HEK293 (cell line): ENCODE measurements around the gene DNMT3B.
A peak's percentile ranks its signal among the peaks of the same experiment; 100 is the strongest.

Source experiments
- AEBP2 ChIP-seq: fragments of 450-650 bp; formaldehyde crosslinking; IDR thresholded peaks from 2 replicates; pipeline ENCODE4 v1.5.1; 2016; ENCODE audit warnings: missing biosample characterization, missing genetic modification characterization, borderline replicate concordance
- BCL11A ChIP-seq: fragments of 450-650 bp; formaldehyde crosslinking; IDR thresholded peaks from 2 replicates; pipeline ENCODE4 v1.5.1; 2016; ENCODE audit warnings: low read depth, missing biosample characterization, missing genetic modification characterization
- BCL6B ChIP-seq: fragments of 450-650 bp; formaldehyde crosslinking; IDR thresholded peaks from 2 replicates; pipeline ENCODE4 v1.5.1; 2017; ENCODE audit warnings: missing biosample characterization, missing genetic modification characterization
- CTCF ChIP-seq: fragments of 450-650 bp; formaldehyde crosslinking; IDR thresholded peaks from 2 replicates; pipeline ENCODE4 v1.5.1; 2016; ENCODE audit warnings: missing biosample characterization, missing genetic modification characterization
- MYNN ChIP-seq: fragments of 450-650 bp; formaldehyde crosslinking; IDR thresholded peaks from 2 replicates; pipeline ENCODE4 v1.5.1; 2016; ENCODE audit warnings: missing biosample characterization, missing genetic modification characterization, borderline replicate concordance
- PRDM1 ChIP-seq: fragments of 450-650 bp; formaldehyde crosslinking; IDR thresholded peaks from 2 replicates; pipeline ENCODE4; 2016; ENCODE audit warnings: missing biosample characterization, missing genetic modification characterization
- WT1 ChIP-seq: fragments of 450-650 bp; formaldehyde crosslinking; IDR thresholded peaks from 2 replicates; pipeline ENCODE4 v1.5.1; 2016; ENCODE audit warnings: missing biosample characterization, missing genetic modification characterization
- YY2 ChIP-seq: fragments of 450-650 bp; formaldehyde crosslinking; IDR thresholded peaks from 2 replicates; pipeline ENCODE4 v1.5.1; 2016; ENCODE audit warnings: missing biosample characterization, missing genetic modification characterization
- ZBTB21 ChIP-seq: fragments of 450-650 bp; formaldehyde crosslinking; IDR thresholded peaks from 2 replicates; pipeline ENCODE4 v1.5.1; 2017; ENCODE audit warnings: missing biosample characterization, missing genetic modification characterization
- ZEB2 ChIP-seq: fragments of 450-650 bp; formaldehyde crosslinking; IDR thresholded peaks from 2 replicates; pipeline ENCODE4 v1.5.1; 2016; ENCODE audit warnings: missing biosample characterization, missing genetic modification characterization
- ZNF132 ChIP-seq: fragments of 450-650 bp; formaldehyde crosslinking; IDR thresholded peaks from 2 replicates; pipeline ENCODE4 v1.5.1; 2017; ENCODE audit warnings: missing biosample characterization, missing genetic modification characterization, borderline replicate concordance
- ZNF148 ChIP-seq: fragments of 450-650 bp; formaldehyde crosslinking; IDR thresholded peaks from 2 replicates; pipeline ENCODE4 v1.5.0; 2017; ENCODE audit warnings: missing biosample characterization, missing genetic modification characterization, borderline replicate concordance
- ZNF155 ChIP-seq: fragments of 450-650 bp; formaldehyde crosslinking; IDR thresholded peaks from 2 replicates; pipeline ENCODE4 v1.5.1; 2016; ENCODE audit warnings: missing biosample characterization, missing genetic modification characterization
- ZNF184 ChIP-seq: fragments of 450-650 bp; IDR thresholded peaks from 2 replicates; pipeline ENCODE4 v1.5.1; 2018; ENCODE audit warnings: missing biosample characterization, mild to moderate bottlenecking, missing genetic modification characterization
- ZNF223 ChIP-seq: fragments of 450-650 bp; formaldehyde crosslinking; IDR thresholded peaks from 2 replicates; pipeline ENCODE4 v1.5.1; 2016; ENCODE audit warnings: missing biosample characterization, missing genetic modification characterization
- ZNF473 ChIP-seq: fragments of 450-650 bp; formaldehyde crosslinking; IDR thresholded peaks from 2 replicates; pipeline ENCODE4 v1.5.1; 2017; ENCODE audit warnings: missing biosample characterization, missing genetic modification characterization
- ZNF48 ChIP-seq: fragments of 450-650 bp; formaldehyde crosslinking; IDR thresholded peaks from 2 replicates; pipeline ENCODE4 v1.5.1; 2016; ENCODE audit warnings: missing biosample characterization, missing genetic modification characterization
- ZNF488 ChIP-seq: fragments of 450-650 bp; formaldehyde crosslinking; IDR thresholded peaks from 2 replicates; pipeline ENCODE4 v1.5.1; 2016; ENCODE audit warnings: missing biosample characterization, missing genetic modification characterization
- ZNF513 ChIP-seq: fragments of 450-650 bp; IDR thresholded peaks from 2 replicates; pipeline ENCODE4 v1.5.1; 2018; ENCODE audit warnings: missing biosample characterization, missing genetic modification characterization
- ZNF521 ChIP-seq: fragments of 450-650 bp; formaldehyde crosslinking; IDR thresholded peaks from 2 replicates; pipeline ENCODE4 v1.5.1; 2017; ENCODE audit warnings: missing biosample characterization, mild to moderate bottlenecking, missing genetic modification characterization
- ZNF544 ChIP-seq: fragments of 450-650 bp; formaldehyde crosslinking; IDR thresholded peaks from 2 replicates; pipeline ENCODE4 v1.5.0; 2017; ENCODE audit warnings: missing biosample characterization, missing genetic modification characterization
- ZNF549 ChIP-seq: fragments of 450-650 bp; IDR thresholded peaks from 2 replicates; pipeline ENCODE4 v1.5.1; 2018; ENCODE audit warnings: missing biosample characterization, missing genetic modification characterization, mild to moderate bottlenecking, inconsistent platforms, moderate library complexity
- ZNF580 ChIP-seq: fragments of 450-650 bp; formaldehyde crosslinking; IDR thresholded peaks from 2 replicates; pipeline ENCODE4 v1.5.1; 2016; ENCODE audit warnings: missing biosample characterization, missing genetic modification characterization
- ZNF707 ChIP-seq: fragments of 450-650 bp; formaldehyde crosslinking; IDR thresholded peaks from 2 replicates; pipeline ENCODE4 v1.5.1; 2016; ENCODE audit warnings: missing biosample characterization, missing genetic modification characterization
- ZSCAN23 ChIP-seq: fragments of 450-650 bp; formaldehyde crosslinking; IDR thresholded peaks from 2 replicates; pipeline ENCODE4 v1.5.1; 2016; ENCODE audit warnings: missing biosample characterization, missing genetic modification characterization
- ZSCAN5A ChIP-seq: fragments of 450-650 bp; formaldehyde crosslinking; IDR thresholded peaks from 2 replicates; pipeline ENCODE4 v1.5.1; 2016; ENCODE audit warnings: missing biosample characterization, missing genetic modification characterization
- ZXDB ChIP-seq: fragments of 450-650 bp; formaldehyde crosslinking; IDR thresholded peaks from 2 replicates; pipeline ENCODE4 v1.5.1; 2016; ENCODE audit warnings: missing biosample characterization, missing genetic modification characterization

The DNMT3B gene

GRCh38 chr20:32761831-32762753, at the start of gene DNMT3B (continued):
- no peak for TF ChIP-seq BCL6B
- no peak for TF ChIP-seq ZBTB21
- no peak for TF ChIP-seq ZNF549 (tag by site-specific recombination)
- TF ChIP-seq ZXDB (tag by site-specific recombination), result peak; percentile 77; the same call in 1 of the 2 replicates
- TF ChIP-seq ZNF580 (tag by site-specific recombination), result no peak
- TF ChIP-seq AEBP2 (tag by site-specific recombination), result no peak
- no peak for TF ChIP-seq ZEB2 (tag by site-specific recombination)
- no peak for TF ChIP-seq ZNF707 (tag by site-specific recombination)
- 0 out of 2 replicates have a peak, but pooled peaks have one; percentile 42 for TF ChIP-seq WT1 (tag by site-specific recombination)
- TF ChIP-seq MYNN (tag by site-specific recombination), result no peak
- peak; percentile 44; the same call in 1 of the 2 replicates for TF ChIP-seq YY2 (tag by site-specific recombination)
- TF ChIP-seq ZNF48 (tag by site-specific recombination), result no peak
- TF ChIP-seq ZNF148 (tag by site-specific recombination), result no peak
- TF ChIP-seq CTCF, result no peak
- TF ChIP-seq ZSCAN5A (tag by site-specific recombination), result 0 out of 2 replicates have a peak, but pooled peaks have one; percentile 36
- no peak for TF ChIP-seq ZNF223 (tag by site-specific recombination)
- no peak for TF ChIP-seq ZNF155 (tag by site-specific recombination)
- no peak for TF ChIP-seq ZNF513 (tag by site-specific recombination)
- TF ChIP-seq ZNF132 (tag by site-specific recombination), result no peak
- no peak for TF ChIP-seq ZNF521 (tag by site-specific recombination)
- no peak for TF ChIP-seq ZNF488 (tag by site-specific recombination)
- no peak for TF ChIP-seq BCL11A (tag by site-specific recombination)
- no peak for TF ChIP-seq ZNF544 (tag by site-specific recombination)
- TF ChIP-seq ZSCAN23 (tag by site-specific recombination), result no peak
- no peak for TF ChIP-seq PRDM1 (tag by site-specific recombination)
- no peak for TF ChIP-seq ZNF184 (tag by site-specific recombination)
- TF ChIP-seq ZNF473 (tag by site-specific recombination), result no peak
